Prostate gland (tissue), 2 donors: ENCODE results near the gene TPSG1. TPM values are rescaled to one million over a fixed set of nuclear protein-coding genes. Genes with fewer than 3 reads are reported as not detected.

Experiments
- DNase-seq: peaks from one replicate; pipeline ENCODE4 v3.0.0-alpha.2; 2019; ENCODE audit warnings: low spot score
- H3K27ac ChIP-seq, 2 donors: fragments of 200-600 bp; sonication (generic); 2 replicates each; pipeline ENCODE4 v1.5.1; 2017 to 2019
- H3K27me3 ChIP-seq: fragments of 200-600 bp; sonication (generic); replicated peaks from 2 replicates; pipeline ENCODE4 v1.5.1; 2019; ENCODE audit not compliant: insufficient read depth
- H3K36me3 ChIP-seq, 2 donors: fragments of 200-600 bp; sonication (generic); 1 replicate in 1 of 2; 2 replicates in 1 of 2; pipeline versions ENCODE4 v1.5.1 to v1.8.1; 2017 to 2019
- H3K4me1 ChIP-seq: fragments of 200-600 bp; sonication (generic); replicated peaks from 2 replicates; pipeline ENCODE4 v1.5.1; 2019
- H3K4me3 ChIP-seq, 2 donors: fragments of 200-600 bp; sonication (generic); 2 replicates each; pipeline ENCODE4 v1.5.1; 2017 to 2019
- H3K9me3 ChIP-seq: fragments of 200-600 bp; sonication (generic); 2 replicates; pipeline ENCODE4 v1.5.1; 2017
- POLR2A ChIP-seq: fragments of 450-650 bp; IDR thresholded peaks from one replicate; pipeline ENCODE4 v1.6.1; 2016; ENCODE audit warnings: antibody characterized with exemption, mild to moderate bottlenecking
- POLR2AphosphoS5 ChIP-seq: sonication (generic); formaldehyde crosslinking; IDR thresholded peaks from one replicate; pipeline ENCODE4 v1.6.1; 2017; ENCODE audit warnings: antibody characterized with exemption
- WGBS: methylation state at CpG from one replicate; pipeline ENCODE4 v1.1.5; 2018; 5-methylcytosine and 5-hydroxymethylcytosine counted together
- intact Hi-C: fragments of 100-400 bp; cut with DNase I; formaldehyde crosslinking; loops from one replicate; pipeline ENCODE4 v1.14.2; 2022
- total RNA-seq, 2 donors: library from RNA; depleted of rRNA; stranded (reverse); fragments of >200 nt; gene quantifications; one replicate each; pipeline ENCODE4 v1.1.0, GENCODE V29; 2016
- TF ChIP-seq, protein P1 (sequence below), 4 experiments: fragments of 200-600 bp in 2 of 4; fragments of 450-650 bp in 2 of 4; sonication (generic) in 2 of 4; IDR thresholded peaks; 1 replicate in 3 of 4; 2 replicates in 1 of 4; pipeline ENCODE4 v1.5.1; 2016 to 2019; ENCODE audit warnings: antibody characterized with exemption in 4 of 4, mild to moderate bottlenecking in 2 of 4, moderate library complexity in 2 of 4

The TPSG1 gene
- total RNA-seq, 2 donors from 2014 or later = not detected

DNA sequence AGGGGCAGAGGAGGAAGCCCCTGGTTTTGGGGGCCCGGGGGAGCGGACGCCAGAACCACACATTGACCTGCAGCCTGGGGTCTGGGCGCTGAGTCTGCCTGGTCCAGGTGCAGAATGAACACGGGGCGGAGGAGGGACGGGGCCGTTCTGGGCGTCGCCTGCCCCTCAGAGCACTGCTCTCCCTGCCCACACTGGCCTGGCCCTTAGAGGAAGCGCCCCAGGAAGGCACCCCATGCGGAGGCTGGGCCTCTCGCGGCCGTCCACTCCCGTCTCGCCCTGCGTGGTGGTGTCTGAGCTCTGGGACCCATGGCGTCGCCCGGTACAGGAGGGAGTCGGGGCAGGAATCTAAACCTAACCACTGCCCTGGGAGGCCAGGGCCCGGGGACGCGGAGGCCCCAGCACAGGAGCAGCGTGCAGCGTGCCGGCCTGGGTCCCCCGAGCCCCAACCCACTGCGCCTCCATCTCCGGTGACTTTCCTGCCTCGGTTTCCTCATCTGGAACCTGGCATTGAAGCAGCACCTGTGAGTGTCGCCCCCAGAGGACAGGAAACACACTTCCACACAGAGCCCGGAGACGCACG is 35.1 kb upstream of the TPSG1 start:
- no peak for DNase-seq
- H3K27me3 ChIP-seq = peaks cover 21% of the 10 kb centered on the region
- no peak overlapping the region for H3K27ac ChIP-seq
- no peaks in the 10 kb centered on the region for H3K4me1 ChIP-seq
- no peaks in the 10 kb centered on the region for H3K9me3 ChIP-seq
- intact Hi-C loops = no loop called here
- no peaks in the 10 kb centered on the region for H3K36me3 ChIP-seq
- 73% methylated on average over 34 of the region's 36 CpGs for WGBS
- TF ChIP-seq POLR2AphosphoS5 = no peak
- TF ChIP-seq, protein P1, sequence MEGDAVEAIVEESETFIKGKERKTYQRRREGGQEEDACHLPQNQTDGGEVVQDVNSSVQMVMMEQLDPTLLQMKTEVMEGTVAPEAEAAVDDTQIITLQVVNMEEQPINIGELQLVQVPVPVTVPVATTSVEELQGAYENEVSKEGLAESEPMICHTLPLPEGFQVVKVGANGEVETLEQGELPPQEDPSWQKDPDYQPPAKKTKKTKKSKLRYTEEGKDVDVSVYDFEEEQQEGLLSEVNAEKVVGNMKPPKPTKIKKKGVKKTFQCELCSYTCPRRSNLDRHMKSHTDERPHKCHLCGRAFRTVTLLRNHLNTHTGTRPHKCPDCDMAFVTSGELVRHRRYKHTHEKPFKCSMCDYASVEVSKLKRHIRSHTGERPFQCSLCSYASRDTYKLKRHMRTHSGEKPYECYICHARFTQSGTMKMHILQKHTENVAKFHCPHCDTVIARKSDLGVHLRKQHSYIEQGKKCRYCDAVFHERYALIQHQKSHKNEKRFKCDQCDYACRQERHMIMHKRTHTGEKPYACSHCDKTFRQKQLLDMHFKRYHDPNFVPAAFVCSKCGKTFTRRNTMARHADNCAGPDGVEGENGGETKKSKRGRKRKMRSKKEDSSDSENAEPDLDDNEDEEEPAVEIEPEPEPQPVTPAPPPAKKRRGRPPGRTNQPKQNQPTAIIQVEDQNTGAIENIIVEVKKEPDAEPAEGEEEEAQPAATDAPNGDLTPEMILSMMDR (IDR thresholded peaks at IDR 0.05) = no peak
- H3K4me3 ChIP-seq = no peak overlapping the region

DNA sequence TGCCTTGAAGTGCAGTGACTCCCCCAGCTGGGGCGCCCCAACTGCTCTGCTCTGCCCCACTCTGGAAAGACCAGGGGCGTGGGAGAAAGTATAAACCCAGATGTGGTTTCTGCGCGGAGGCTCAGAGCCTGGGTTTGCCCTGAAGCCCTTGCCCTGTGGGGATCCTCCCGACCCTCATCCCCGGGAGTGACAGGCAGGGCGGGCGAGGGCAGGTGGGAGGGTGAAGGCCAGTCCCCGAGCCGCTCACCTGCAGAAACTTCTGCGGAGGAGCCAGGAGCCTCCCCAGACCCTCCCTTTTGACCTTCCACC is 34.6 kb upstream of the TPSG1 start:
- intact Hi-C loops = no loop called here
- peaks cover 21% of the 10 kb centered on the region for H3K27me3 ChIP-seq
- TF ChIP-seq, protein P1 (IDR thresholded peaks at IDR 0.05) = no peak
- no peak for TF ChIP-seq POLR2A
- no peak for TF ChIP-seq POLR2AphosphoS5
- WGBS = 38% methylated on average over 11 of the region's 11 CpGs
- no peak overlapping the region for H3K4me3 ChIP-seq
- no peaks in the 10 kb centered on the region for H3K9me3 ChIP-seq
- DNase-seq = no peak
- H3K27ac ChIP-seq = no peak overlapping the region
- no peaks in the 10 kb centered on the region for H3K36me3 ChIP-seq
- no peaks in the 10 kb centered on the region for H3K4me1 ChIP-seq

DNA sequence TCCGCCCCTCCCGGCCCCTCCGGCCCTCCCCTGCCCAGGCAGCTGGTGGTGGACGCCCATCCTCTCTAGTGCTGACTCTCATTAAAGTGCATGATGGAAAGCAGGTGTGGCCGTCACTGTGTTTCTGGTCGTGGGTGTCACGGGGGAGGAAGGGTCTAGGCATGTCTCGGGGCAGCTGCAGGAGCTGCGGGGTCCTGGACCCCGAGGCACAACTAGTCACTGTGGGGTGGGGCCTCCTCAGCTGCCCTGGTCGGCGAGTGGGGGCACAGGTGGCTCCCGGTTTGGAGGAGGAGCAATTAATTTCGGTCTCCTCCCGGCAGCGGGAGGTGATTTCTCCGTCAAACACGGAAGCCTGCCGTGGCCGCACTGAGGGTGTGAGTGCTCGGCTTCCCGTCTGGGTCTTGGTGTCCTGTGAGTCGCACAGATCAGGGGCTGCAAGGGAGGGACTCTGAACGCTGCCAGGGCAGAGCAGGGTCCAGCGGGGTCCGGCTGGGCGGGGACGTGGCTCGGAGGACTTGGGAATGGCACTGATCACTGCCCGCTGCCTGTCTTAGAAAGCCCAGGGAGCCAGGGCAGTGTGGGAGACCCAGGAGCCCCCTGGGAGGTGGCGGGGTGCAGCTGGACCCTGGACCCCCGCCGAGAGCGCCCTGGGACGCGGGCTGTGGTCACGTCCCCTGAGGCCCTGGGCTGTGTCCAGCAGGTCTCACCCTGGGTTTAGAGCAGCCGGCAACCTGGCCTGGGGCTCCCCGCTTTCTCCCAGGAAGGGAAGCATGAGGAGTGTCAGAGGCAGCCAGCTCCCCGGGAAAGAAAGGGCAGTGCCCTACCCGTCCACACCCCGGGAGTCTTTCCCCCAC is 34.1 kb upstream of the TPSG1 start:
- H3K4me3 ChIP-seq = no peak overlapping the region
- intact Hi-C loops = no loop called here
- peaks cover 21% of the 10 kb centered on the region for H3K27me3 ChIP-seq

DNA sequence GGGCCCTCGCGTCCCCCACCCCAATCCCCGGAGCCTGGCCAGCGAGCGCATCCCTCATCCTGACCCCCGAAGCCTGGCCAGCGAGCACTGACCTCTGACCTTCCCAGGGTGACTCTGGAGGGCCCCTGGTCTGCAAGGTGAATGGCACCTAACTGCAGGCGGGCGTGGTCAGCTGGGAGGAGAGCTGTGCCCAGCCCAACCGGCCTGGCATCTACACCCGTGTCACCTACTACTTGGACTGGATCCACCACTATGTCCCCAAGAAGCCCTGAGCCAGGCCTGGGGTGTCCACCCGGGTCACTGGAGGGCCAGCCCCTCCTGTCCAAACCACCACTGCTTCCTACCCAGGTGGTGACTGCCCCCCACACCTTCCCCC is 33.1 kb upstream of the TPSG1 start:
- TF ChIP-seq POLR2A (no peak), POLR2AphosphoS5 (no peak)
- TF ChIP-seq, protein P1 (IDR thresholded peaks at IDR 0.05) = no peak
- WGBS = 65% methylated on average over 12 of the region's 12 CpGs
- no peak for DNase-seq
- H3K9me3 ChIP-seq = no peaks in the 10 kb centered on the region
- intact Hi-C loops = no loop called here
- no peaks in the 10 kb centered on the region for H3K4me1 ChIP-seq
- no peaks in the 10 kb centered on the region for H3K36me3 ChIP-seq
- peaks cover 21% of the 10 kb centered on the region for H3K27me3 ChIP-seq
- H3K4me3 ChIP-seq = no peak overlapping the region
- H3K27ac ChIP-seq = no peak overlapping the region

More for the DNA sequence above, 34.1 kb upstream of the TPSG1 start:
- H3K36me3 ChIP-seq = no peaks in the 10 kb centered on the region
- TF ChIP-seq POLR2A (no peak), POLR2AphosphoS5 (no peak)
- TF ChIP-seq, protein P1 (IDR thresholded peaks at IDR 0.05) = no peak
- H3K9me3 ChIP-seq = no peaks in the 10 kb centered on the region
- no peaks in the 10 kb centered on the region for H3K4me1 ChIP-seq
- no peak overlapping the region for H3K27ac ChIP-seq
- 16% methylated on average over 22 of the region's 42 CpGs for WGBS
- no peak for DNase-seq
